HEK293 (cell line): ENCODE measurements around the gene ZKSCAN8.

Experiments used
- ATF2 ChIP-seq: fragments of 450-650 bp; formaldehyde crosslinking; IDR thresholded peaks from 2 replicates; pipeline ENCODE4 v1.5.1; 2016; ENCODE audit warnings: missing biosample characterization, missing genetic modification characterization, low read depth
- BCL6B ChIP-seq: fragments of 450-650 bp; formaldehyde crosslinking; IDR thresholded peaks from 2 replicates; pipeline ENCODE4 v1.5.1; 2017; ENCODE audit warnings: missing biosample characterization, missing genetic modification characterization
- ELK4 ChIP-seq: IDR thresholded peaks from 2 replicates; pipeline ENCODE4 v1.6.1; 2011; ENCODE audit warnings: mild to moderate bottlenecking, low read depth, low read length, borderline replicate concordance
- GLIS1 ChIP-seq: fragments of 450-650 bp; formaldehyde crosslinking; IDR thresholded peaks from 2 replicates; pipeline ENCODE4 v1.5.1; 2016; ENCODE audit warnings: missing biosample characterization, missing genetic modification characterization
- IKZF3 ChIP-seq: fragments of 450-650 bp; IDR thresholded peaks from 2 replicates; pipeline ENCODE4 v1.5.0; 2018; ENCODE audit warnings: missing biosample characterization, mild to moderate bottlenecking, missing genetic modification characterization, moderate library complexity
- KLF16 ChIP-seq: fragments of 450-650 bp; formaldehyde crosslinking; IDR thresholded peaks from 2 replicates; pipeline ENCODE4 v1.5.1; 2017; ENCODE audit warnings: missing biosample characterization, missing genetic modification characterization
- PRDM1 ChIP-seq: fragments of 450-650 bp; formaldehyde crosslinking; IDR thresholded peaks from 2 replicates; pipeline ENCODE4; 2016; ENCODE audit warnings: missing biosample characterization, missing genetic modification characterization
- SETDB1 ChIP-seq: IDR thresholded peaks from one replicate; pipeline ENCODE4 v1.6.1; 2017; ENCODE audit warnings: mild to moderate bottlenecking, low read length, moderate library complexity, mixed read lengths; ENCODE audit not compliant: insufficient read length
- SP2 ChIP-seq: fragments of 450-650 bp; formaldehyde crosslinking; IDR thresholded peaks from 2 replicates; pipeline ENCODE4 v1.5.1; 2016; ENCODE audit warnings: missing biosample characterization, missing genetic modification characterization
- SP7 ChIP-seq: fragments of 450-650 bp; formaldehyde crosslinking; IDR thresholded peaks from 2 replicates; pipeline ENCODE4 v1.5.1; 2016; ENCODE audit warnings: missing biosample characterization, missing genetic modification characterization
- TSHZ1 ChIP-seq: fragments of 450-650 bp; formaldehyde crosslinking; IDR thresholded peaks from 2 replicates; pipeline ENCODE4 v1.5.1; 2016; ENCODE audit warnings: missing biosample characterization, missing genetic modification characterization, borderline replicate concordance
- WT1 ChIP-seq: fragments of 450-650 bp; formaldehyde crosslinking; IDR thresholded peaks from 2 replicates; pipeline ENCODE4 v1.5.1; 2016; ENCODE audit warnings: missing biosample characterization, missing genetic modification characterization
- ZBTB17 ChIP-seq: fragments of 450-650 bp; formaldehyde crosslinking; IDR thresholded peaks from 2 replicates; pipeline ENCODE4 v1.5.1; 2016; ENCODE audit warnings: missing biosample characterization, missing genetic modification characterization
- ZIC2 ChIP-seq: fragments of 450-650 bp; formaldehyde crosslinking; IDR thresholded peaks from 2 replicates; pipeline ENCODE4 v1.5.1; 2016; ENCODE audit warnings: missing biosample characterization, missing genetic modification characterization
- ZNF112 ChIP-seq: fragments of 450-650 bp; formaldehyde crosslinking; IDR thresholded peaks from 2 replicates; pipeline ENCODE4 v1.5.0; 2017; ENCODE audit warnings: missing biosample characterization, missing genetic modification characterization
- ZNF155 ChIP-seq: fragments of 450-650 bp; formaldehyde crosslinking; IDR thresholded peaks from 2 replicates; pipeline ENCODE4 v1.5.1; 2016; ENCODE audit warnings: missing biosample characterization, missing genetic modification characterization
- ZNF19 ChIP-seq: fragments of 450-650 bp; formaldehyde crosslinking; IDR thresholded peaks from 2 replicates; pipeline ENCODE4; 2016; ENCODE audit warnings: missing biosample characterization, missing genetic modification characterization, low read depth
- ZNF202 ChIP-seq: fragments of 450-650 bp; formaldehyde crosslinking; IDR thresholded peaks from 2 replicates; pipeline ENCODE4 v1.5.1; 2016; ENCODE audit warnings: missing biosample characterization, missing genetic modification characterization, borderline replicate concordance
- ZNF211 ChIP-seq: fragments of 450-650 bp; formaldehyde crosslinking; IDR thresholded peaks from 2 replicates; pipeline ENCODE4 v1.5.1; 2016; ENCODE audit warnings: low read depth, missing biosample characterization, missing genetic modification characterization
- ZNF214 ChIP-seq: fragments of 450-650 bp; formaldehyde crosslinking; IDR thresholded peaks from 2 replicates; pipeline ENCODE4 v1.5.1; 2017; ENCODE audit warnings: missing biosample characterization, mild to moderate bottlenecking, missing genetic modification characterization, borderline replicate concordance
- ZNF266 ChIP-seq: fragments of 450-650 bp; formaldehyde crosslinking; IDR thresholded peaks from 2 replicates; pipeline ENCODE4 v1.5.1; 2016; ENCODE audit warnings: missing biosample characterization, missing genetic modification characterization, low read depth
- ZNF354C ChIP-seq: fragments of 450-650 bp; formaldehyde crosslinking; IDR thresholded peaks from 2 replicates; pipeline ENCODE4 v1.5.1; 2016; ENCODE audit warnings: missing biosample characterization, missing genetic modification characterization, low read depth, borderline replicate concordance
- ZNF510 ChIP-seq: fragments of 450-650 bp; formaldehyde crosslinking; IDR thresholded peaks from 2 replicates; pipeline ENCODE4 v1.5.1; 2018; ENCODE audit warnings: mild to moderate bottlenecking, missing genetic modification characterization, missing biosample characterization; ENCODE audit not compliant: insufficient replicate concordance
- ZNF560 ChIP-seq: fragments of 450-650 bp; formaldehyde crosslinking; IDR thresholded peaks from 2 replicates; pipeline ENCODE4 v1.5.1; 2017; ENCODE audit warnings: missing biosample characterization, missing genetic modification characterization, borderline replicate concordance
- ZNF571 ChIP-seq: fragments of 450-650 bp; formaldehyde crosslinking; IDR thresholded peaks from 2 replicates; pipeline ENCODE4 v1.5.0; 2017; ENCODE audit warnings: missing biosample characterization, missing genetic modification characterization
- ZNF580 ChIP-seq: fragments of 450-650 bp; formaldehyde crosslinking; IDR thresholded peaks from 2 replicates; pipeline ENCODE4 v1.5.1; 2016; ENCODE audit warnings: missing biosample characterization, missing genetic modification characterization
- ZNF624 ChIP-seq: fragments of 450-650 bp; formaldehyde crosslinking; IDR thresholded peaks from 2 replicates; pipeline ENCODE4 v1.5.1; 2017; ENCODE audit warnings: missing biosample characterization, missing genetic modification characterization
- ZNF660 ChIP-seq: fragments of 450-650 bp; IDR thresholded peaks from 2 replicates; pipeline ENCODE4 v1.5.1; 2018; ENCODE audit warnings: missing biosample characterization, mild to moderate bottlenecking, missing genetic modification characterization
- ZNF704 ChIP-seq: fragments of 450-650 bp; formaldehyde crosslinking; IDR thresholded peaks from 2 replicates; pipeline ENCODE4 v1.5.1; 2016; ENCODE audit warnings: missing biosample characterization, missing genetic modification characterization
- ZNF747 ChIP-seq: fragments of 450-650 bp; formaldehyde crosslinking; IDR thresholded peaks from 2 replicates; pipeline ENCODE4 v1.5.1; 2016; ENCODE audit warnings: missing biosample characterization, missing genetic modification characterization
- ZNF791 ChIP-seq: fragments of 450-650 bp; formaldehyde crosslinking; IDR thresholded peaks from 2 replicates; pipeline ENCODE4 v1.5.1; 2016; ENCODE audit warnings: missing biosample characterization, missing genetic modification characterization
- ZNF843 ChIP-seq: fragments of 450-650 bp; formaldehyde crosslinking; IDR thresholded peaks from 2 replicates; pipeline ENCODE4 v1.5.1; 2016; ENCODE audit warnings: missing biosample characterization, missing genetic modification characterization
- ZSCAN23 ChIP-seq: fragments of 450-650 bp; formaldehyde crosslinking; IDR thresholded peaks from 2 replicates; pipeline ENCODE4 v1.5.1; 2016; ENCODE audit warnings: missing biosample characterization, missing genetic modification characterization

ZKSCAN8 gene

GRCh38 chr6:28124350-28124970, 17.2 kb upstream of the ZKSCAN8 start, which contains the start of gene ZSCAN16 (continued):
- TF ChIP-seq ZNF791 (tag by site-specific recombination) (no peak), ZNF843 (tag by site-specific recombination) (peak; percentile 48; the same call in 1 of the 2 replicates), ZNF211 (no peak), ZNF510 (tag by site-specific recombination) (no peak), ZNF560 (no peak), ZBTB17 (peak; percentile 76), IKZF3 (tag by site-specific recombination) (no peak), ZNF571 (tag by site-specific recombination) (no peak), ZNF112 (tag by site-specific recombination) (no peak), ZNF624 (tag by site-specific recombination) (no peak), PRDM1 (tag by site-specific recombination) (no peak), ZNF354C (tag by site-specific recombination) (no peak), SP2 (tag by site-specific recombination) (peak; percentile 86), ZNF202 (tag by site-specific recombination) (no peak), ZNF660 (tag by site-specific recombination) (peak; percentile 85), TSHZ1 (tag by site-specific recombination) (no peak), ZNF266 (tag by site-specific recombination) (no peak), ZNF704 (tag by site-specific recombination) (no peak), ZIC2 (tag by site-specific recombination) (no peak), GLIS1 (tag by site-specific recombination) (no peak), WT1 (tag by site-specific recombination) (no peak; the same call in 1 of the 2 replicates), ZNF19 (tag by site-specific recombination) (no peak), ELK4 (peak; percentile 74; the same call in 1 of the 2 replicates), ATF2 (tag by site-specific recombination) (no peak), KLF16 (tag by site-specific recombination) (no peak; the same call in 1 of the 2 replicates), BCL6B (tag by site-specific recombination) (no peak), ZNF214 (tag by site-specific recombination) (no peak), ZNF155 (no peak), ZSCAN23 (tag by site-specific recombination) (no peak), ZNF580 (no peak), SP7 (tag by site-specific recombination) (peak; percentile 74), ZNF747 (no peak), SETDB1 (no peak)
